HFF-Myc (cell line): ENCODE measurements around the gene APOC4.

ENCODE experiments used
- DNase-seq: peaks from one replicate; pipeline ENCODE4 v3.0.0-alpha.2; 2011; ENCODE audit warnings: low read depth; ENCODE audit errors: extremely low read depth
- H3K4me3 ChIP-seq: replicated peaks from 2 replicates; pipeline ENCODE4 v1.5.1; 2011; ENCODE audit warnings: low read depth, mild to moderate bottlenecking, control low read depth, low read length
- TF ChIP-seq, protein P1 (sequence below): IDR thresholded peaks from 2 replicates; pipeline ENCODE4 v1.5.1; 2012; ENCODE audit warnings: mild to moderate bottlenecking, low read depth, low read length, control low read depth; ENCODE audit errors: missing control alignments

The APOC4 gene, protein sequence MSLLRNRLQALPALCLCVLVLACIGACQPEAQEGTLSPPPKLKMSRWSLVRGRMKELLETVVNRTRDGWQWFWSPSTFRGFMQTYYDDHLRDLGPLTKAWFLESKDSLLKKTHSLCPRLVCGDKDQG

DNA sequence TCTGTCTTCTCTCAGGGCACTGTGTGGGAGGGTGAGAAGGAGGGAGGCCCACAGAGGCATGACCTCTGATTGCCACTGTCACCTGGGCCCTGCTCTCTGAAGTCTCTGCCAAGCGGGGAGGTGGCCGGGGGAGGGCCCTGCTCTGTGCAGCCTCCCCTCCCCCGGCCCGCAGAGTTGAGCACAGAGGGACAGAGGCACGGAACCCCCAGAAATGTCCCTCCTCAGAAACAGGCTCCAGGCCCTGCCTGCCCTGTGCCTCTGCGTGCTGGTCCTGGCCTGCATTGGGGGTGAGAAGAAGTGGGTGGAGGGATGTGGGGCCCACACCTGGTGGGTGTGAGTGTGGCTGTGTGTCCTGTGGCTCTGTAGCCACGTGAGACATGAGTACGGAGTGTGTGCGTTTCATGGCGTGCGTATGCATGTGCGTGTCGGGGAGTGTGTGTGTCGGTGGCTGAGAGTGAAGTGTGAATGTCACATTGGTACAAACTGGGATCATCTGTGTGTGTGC is at the start of gene APOC4:
TSS of gene APOC4 (plus strand) at position 171 of the 505 bp plus-strand sequence. CDS start at position 212, 41 bp downstream.
- TF ChIP-seq, protein P1, sequence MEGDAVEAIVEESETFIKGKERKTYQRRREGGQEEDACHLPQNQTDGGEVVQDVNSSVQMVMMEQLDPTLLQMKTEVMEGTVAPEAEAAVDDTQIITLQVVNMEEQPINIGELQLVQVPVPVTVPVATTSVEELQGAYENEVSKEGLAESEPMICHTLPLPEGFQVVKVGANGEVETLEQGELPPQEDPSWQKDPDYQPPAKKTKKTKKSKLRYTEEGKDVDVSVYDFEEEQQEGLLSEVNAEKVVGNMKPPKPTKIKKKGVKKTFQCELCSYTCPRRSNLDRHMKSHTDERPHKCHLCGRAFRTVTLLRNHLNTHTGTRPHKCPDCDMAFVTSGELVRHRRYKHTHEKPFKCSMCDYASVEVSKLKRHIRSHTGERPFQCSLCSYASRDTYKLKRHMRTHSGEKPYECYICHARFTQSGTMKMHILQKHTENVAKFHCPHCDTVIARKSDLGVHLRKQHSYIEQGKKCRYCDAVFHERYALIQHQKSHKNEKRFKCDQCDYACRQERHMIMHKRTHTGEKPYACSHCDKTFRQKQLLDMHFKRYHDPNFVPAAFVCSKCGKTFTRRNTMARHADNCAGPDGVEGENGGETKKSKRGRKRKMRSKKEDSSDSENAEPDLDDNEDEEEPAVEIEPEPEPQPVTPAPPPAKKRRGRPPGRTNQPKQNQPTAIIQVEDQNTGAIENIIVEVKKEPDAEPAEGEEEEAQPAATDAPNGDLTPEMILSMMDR: no peak
- H3K4me3 ChIP-seq: no peak within 1 kb of the TSS
- DNase-seq: no peak

DNA sequence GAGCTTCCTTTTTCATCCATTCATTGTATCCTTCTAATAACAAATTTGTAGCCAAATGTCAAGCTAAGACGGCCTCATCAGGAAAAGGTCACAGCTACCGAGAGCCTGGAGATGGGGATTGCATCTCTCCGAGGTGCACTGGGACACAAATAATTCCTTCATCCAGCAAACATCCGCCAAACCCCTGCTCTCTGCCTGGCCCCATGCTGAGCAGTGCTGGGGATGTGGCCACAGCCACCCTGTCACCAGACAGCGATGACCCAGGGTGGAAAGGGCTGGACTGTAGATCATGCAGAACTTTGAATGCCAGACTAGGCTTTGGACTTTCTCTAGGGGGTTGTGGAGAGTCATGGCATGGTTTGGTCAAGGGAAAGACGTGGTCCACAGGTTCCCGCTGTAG is 49.1 kb upstream of the APOC4 start:
- TF ChIP-seq, protein P1: no peak
- H3K4me3 ChIP-seq: peak overlapping the region; percentile 99

DNA sequence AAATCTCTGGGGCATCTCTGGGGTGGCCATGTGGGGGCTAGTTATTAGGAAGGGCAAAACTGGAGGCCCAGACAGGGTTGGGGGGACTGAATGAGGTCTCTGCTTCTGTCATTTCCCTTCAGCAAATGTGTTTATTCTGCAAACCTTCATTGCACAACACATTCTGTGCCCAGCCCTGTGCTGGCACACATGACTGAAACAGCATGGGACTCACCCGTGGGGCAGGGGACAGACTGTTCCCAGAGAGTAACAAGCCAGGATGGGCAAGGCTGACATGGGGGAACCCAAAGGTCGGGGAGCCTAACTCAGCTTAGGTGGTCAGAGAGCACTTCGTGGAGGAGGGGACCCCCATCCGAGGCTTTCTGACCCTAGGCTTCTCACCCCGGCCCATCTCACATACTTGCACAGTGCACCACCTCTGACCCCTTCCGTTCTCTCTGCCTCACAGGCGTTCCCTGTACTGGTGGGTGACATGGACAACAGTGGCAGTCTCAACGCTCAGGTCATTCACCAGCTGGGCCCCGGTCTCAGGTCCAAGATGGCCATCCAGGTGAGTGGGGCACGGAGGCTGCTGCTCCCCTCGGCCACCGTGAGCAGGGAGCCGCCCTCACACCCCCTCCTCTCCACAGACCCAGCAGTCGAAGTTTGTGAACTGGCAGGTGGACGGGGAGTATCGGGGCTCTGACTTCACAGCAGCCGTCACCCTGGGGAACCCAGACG is 48.5 kb upstream of the APOC4 start:
- TF ChIP-seq, protein P1: no peak
- no peak overlapping the region for H3K4me3 ChIP-seq
- DNase-seq: no peak

More for the DNA sequence above, 49.1 kb upstream of the APOC4 start:
- DNase-seq: no peak

DNA sequence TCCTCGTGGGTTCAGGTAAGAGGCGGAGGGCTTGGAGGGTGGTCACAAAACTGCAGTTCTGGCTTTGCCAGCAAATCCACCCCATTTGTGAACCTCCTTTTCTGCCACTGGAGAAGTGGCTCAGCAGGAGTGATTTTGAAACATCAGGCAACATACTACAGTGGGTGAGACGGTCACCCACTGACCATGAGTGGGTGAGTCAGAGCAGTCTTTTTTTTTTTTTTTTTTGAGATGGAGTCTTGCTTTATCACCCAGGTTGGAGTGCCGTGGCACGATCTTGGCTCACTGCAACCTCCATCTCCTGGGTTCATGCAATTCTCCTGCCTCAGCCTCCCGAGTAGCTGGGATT is 48.0 kb upstream of the APOC4 start:
- DNase-seq: no peak
- TF ChIP-seq, protein P1: no peak
- H3K4me3 ChIP-seq: no peak overlapping the region

DNA sequence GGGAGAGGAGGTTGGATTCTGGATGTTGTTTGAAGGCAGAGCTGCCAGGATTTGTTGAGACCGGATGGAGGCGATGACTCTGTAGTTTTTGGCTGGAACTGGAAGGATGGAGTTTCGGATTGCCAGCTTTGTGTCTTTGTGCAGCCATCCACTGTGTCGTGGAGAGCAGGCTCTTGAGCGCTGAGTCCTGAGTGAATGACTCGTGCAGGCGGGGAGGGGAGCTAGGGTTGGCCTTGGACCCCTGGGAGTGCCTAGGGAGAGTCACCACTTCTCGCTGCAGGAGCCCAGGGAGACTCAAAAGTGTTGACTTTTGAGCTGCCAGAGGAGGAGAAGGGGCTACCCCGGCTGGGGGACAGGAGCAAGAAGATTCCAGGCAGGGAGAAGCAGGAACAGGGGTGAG is 47.1 kb upstream of the APOC4 start:
- DNase-seq: no peak
- no peak overlapping the region for H3K4me3 ChIP-seq
- TF ChIP-seq, protein P1: no peak

DNA sequence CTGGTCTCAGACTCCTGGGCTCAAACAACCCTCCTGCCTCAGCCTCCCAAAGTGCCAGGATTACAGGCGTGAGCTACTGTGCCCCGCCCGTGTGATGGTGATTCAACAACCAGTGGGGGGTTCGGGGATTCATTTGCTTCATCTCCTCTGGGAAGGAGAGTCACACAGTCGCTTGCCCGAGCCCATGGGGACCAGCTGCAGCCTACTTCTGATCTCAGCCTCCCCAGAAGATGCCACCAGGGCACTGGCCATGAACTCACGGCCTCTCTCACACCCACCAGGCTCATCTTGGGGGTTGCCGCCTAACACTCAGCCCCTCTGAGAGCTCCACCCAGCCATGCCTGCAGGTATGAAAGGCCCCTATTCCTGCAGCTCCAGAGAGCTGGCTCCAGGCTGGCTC is 44.2 kb upstream of the APOC4 start:
- H3K4me3 ChIP-seq: no peak overlapping the region
- TF ChIP-seq, protein P1: no peak
- DNase-seq: no peak
